Body of pancreas (tissue), 4 donors: ENCODE results near the gene RNF111.

Experiments
- CTCF ChIP-seq, 7 experiments: fragments of 450-650 bp in 4 of 7; fragments of 200-600 bp in 3 of 7; sonication (generic) in 3 of 7; IDR thresholded peaks; one replicate each; pipeline ENCODE4 v1.5.1; 2016 to 2019; ENCODE audit warnings: antibody characterized with exemption in 7 of 7
- POLR2A ChIP-seq, 3 donors: fragments of 450-650 bp; IDR thresholded peaks; one replicate each; pipeline ENCODE4 v1.6.1; 2016; ENCODE audit warnings: antibody characterized with exemption in 3 of 3, mild to moderate bottlenecking in 2 of 3

GRCh38 chr15:59008086-59008485, 20.6 kb downstream of the RNF111 start:
- no peak for TF ChIP-seq POLR2A (IDR thresholded peaks at IDR 0.05)
- TF ChIP-seq CTCF (IDR thresholded peaks at IDR 0.05) = no peak
